Panc1 (cell line): ENCODE results near the gene ANO5.

Experiments used
- CTCF ChIP-seq: fragments of 450-650 bp; IDR thresholded peaks from 2 replicates; pipeline ENCODE4 v1.5.1; 2017; ENCODE audit warnings: mild to moderate bottlenecking
- POLR2AphosphoS5 ChIP-seq: IDR thresholded peaks from 2 replicates; pipeline ENCODE4 v1.6.1; 2012; ENCODE audit warnings: mild to moderate bottlenecking, low read depth, low read length, moderate library complexity
- TCF7L2 ChIP-seq: IDR thresholded peaks from 2 replicates; pipeline ENCODE4 v1.6.1; 2011; ENCODE audit warnings: mild to moderate bottlenecking, low read depth, low read length, inconsistent platforms

GRCh38 chr11:22193348-22194051 lies 615 bp downstream of the ANO5 start:
- TF ChIP-seq CTCF (no peak), TCF7L2 (no peak), POLR2AphosphoS5 (no peak)
